WTC11 (cell line): ENCODE measurements around the gene LARP7. TPM values are rescaled to one million over a fixed set of nuclear protein-coding genes. Genes with fewer than 3 reads are reported as not detected.

Source experiments
- ATAC-seq: fragments of 200-7000 bp; cut with Tn5 transposase; 2 replicates; pipeline ENCODE4 v1.10.0; 2021; ENCODE audit warnings: mild to moderate bottlenecking, moderate library complexity
- CTCF ChIA-PET: fragments of 300-600 bp; sonication (Branson Sonifier 250); formaldehyde crosslinking; loops from one replicate; lab custom pipeline; 2021; ENCODE audit warnings: antibody characterized with exemption; lab: Charles Lee
- POLR2A ChIA-PET: fragments of 350-600 bp; sonication (Branson Sonifier 250); formaldehyde crosslinking; loops from one replicate; lab custom pipeline; 2021; ENCODE audit warnings: antibody characterized with exemption; lab: Charles Lee
- DNase-seq: peaks from one replicate; pipeline ENCODE4 v3.0.0; 2021; ENCODE audit warnings: low spot score
- H3K27ac Mint-ChIP-seq: 2 replicates; pipeline ENCODE4 v1.8.0; 2021; ENCODE audit warnings: mixed read lengths
- H3K27me3 Mint-ChIP-seq: 2 replicates; pipeline ENCODE4 v1.8.0; 2021; ENCODE audit warnings: low read depth, mild to moderate bottlenecking, moderate library complexity, mixed read lengths
- H3K36me3 Mint-ChIP-seq: 2 replicates; pipeline ENCODE4 v1.8.0; 2021; ENCODE audit warnings: mixed read lengths
- H3K4me1 Mint-ChIP-seq: 2 replicates; pipeline ENCODE4 v1.8.0; 2022; ENCODE audit warnings: mixed read lengths
- H3K4me3 Mint-ChIP-seq: 2 replicates; pipeline ENCODE4 v1.8.0; 2021; ENCODE audit warnings: mild to moderate bottlenecking, moderate library complexity, mixed read lengths
- H3K9me3 Mint-ChIP-seq: 2 replicates; pipeline ENCODE4 v1.8.0; 2021; ENCODE audit warnings: mixed read lengths
- AFF4 ChIP-seq: sonication (generic); formaldehyde crosslinking; IDR thresholded peaks from 2 replicates; pipeline ENCODE4 v1.8.1; 2023; ENCODE audit warnings: mild to moderate bottlenecking, missing genetic modification reagents, borderline replicate concordance
- ATF1 ChIP-seq: sonication (generic); formaldehyde crosslinking; IDR thresholded peaks from 2 replicates; pipeline ENCODE4 v1.8.1; 2023; ENCODE audit warnings: mild to moderate bottlenecking, moderate library complexity, missing genetic modification reagents
- ATF6 ChIP-seq: sonication (generic); formaldehyde crosslinking; IDR thresholded peaks from 2 replicates; pipeline ENCODE4 v1.8.1; 2023; ENCODE audit warnings: mild to moderate bottlenecking, missing genetic modification reagents
- ELF4 ChIP-seq: sonication (generic); formaldehyde crosslinking; IDR thresholded peaks from 2 replicates; pipeline ENCODE4 v1.8.1; 2022; ENCODE audit warnings: low read depth, mild to moderate bottlenecking, moderate library complexity, missing genetic modification reagents
- FOXP4 ChIP-seq: sonication (generic); formaldehyde crosslinking; IDR thresholded peaks from 2 replicates; pipeline ENCODE4 v1.8.0; 2022; ENCODE audit warnings: mild to moderate bottlenecking, missing genetic modification reagents
- HMGA2 ChIP-seq: fragments of 250-450 bp; sonication (Bioruptor Pico); IDR thresholded peaks from 2 replicates; pipeline ENCODE4 v1.4.0; 2021; ENCODE audit warnings: mild to moderate bottlenecking, moderate library complexity
- JUN ChIP-seq: sonication (generic); formaldehyde crosslinking; IDR thresholded peaks from 2 replicates; pipeline ENCODE4 v1.8.0; 2023; ENCODE audit warnings: mild to moderate bottlenecking, missing genetic modification reagents
- KAT7 ChIP-seq: sonication (generic); formaldehyde crosslinking; IDR thresholded peaks from 2 replicates; pipeline ENCODE4 v1.8.1; 2023; ENCODE audit warnings: missing genetic modification reagents, mild to moderate bottlenecking, borderline replicate concordance
- MAX ChIP-seq: sonication (generic); formaldehyde crosslinking; IDR thresholded peaks from 2 replicates; pipeline ENCODE4 v1.8.0; 2022; ENCODE audit warnings: mild to moderate bottlenecking, missing genetic modification reagents
- NR1H2 ChIP-seq: sonication (generic); formaldehyde crosslinking; IDR thresholded peaks from 2 replicates; pipeline ENCODE4 v1.9.0; 2021; ENCODE audit warnings: mild to moderate bottlenecking, moderate library complexity, missing genetic modification reagents
- NR2C2 ChIP-seq: sonication (generic); formaldehyde crosslinking; IDR thresholded peaks from 2 replicates; pipeline ENCODE4 v1.8.0; 2022; ENCODE audit warnings: mild to moderate bottlenecking, missing genetic modification reagents
- NR3C1 ChIP-seq: sonication (generic); formaldehyde crosslinking; conservative IDR thresholded peaks from 2 replicates; pipeline ENCODE4 v1.8.1; 2023; ENCODE audit warnings: low read depth, mild to moderate bottlenecking, missing genetic modification reagents
- PRRX2 ChIP-seq: fragments of 250-450 bp; sonication (Bioruptor Pico); IDR thresholded peaks from 2 replicates; pipeline ENCODE4 v1.8.0; 2021; ENCODE audit warnings: mild to moderate bottlenecking
- RELA ChIP-seq: sonication (generic); formaldehyde crosslinking; IDR thresholded peaks from 2 replicates; pipeline ENCODE4 v1.8.1; 2022; ENCODE audit warnings: missing genetic modification reagents, mild to moderate bottlenecking, borderline replicate concordance
- SP1 ChIP-seq: sonication (generic); formaldehyde crosslinking; conservative IDR thresholded peaks from 2 replicates; pipeline ENCODE4 v1.8.1; 2022; ENCODE audit warnings: missing genetic modification reagents
- TEAD4 ChIP-seq: sonication (generic); formaldehyde crosslinking; IDR thresholded peaks from 2 replicates; pipeline ENCODE4 v1.8.0; 2022; ENCODE audit warnings: mild to moderate bottlenecking, missing genetic modification reagents
- USF1 ChIP-seq: sonication (generic); formaldehyde crosslinking; IDR thresholded peaks from 2 replicates; pipeline ENCODE4 v1.8.0; 2022; ENCODE audit warnings: mild to moderate bottlenecking, missing genetic modification reagents
- USF2 ChIP-seq: sonication (generic); formaldehyde crosslinking; IDR thresholded peaks from 2 replicates; pipeline ENCODE4 v1.8.1; 2023; ENCODE audit warnings: mild to moderate bottlenecking, missing genetic modification reagents, moderate library complexity
- ZNF232 ChIP-seq: sonication (generic); formaldehyde crosslinking; IDR thresholded peaks from 2 replicates; pipeline ENCODE4 v1.8.0; 2022; ENCODE audit warnings: mild to moderate bottlenecking, missing genetic modification reagents
- ZNF423 ChIP-seq: fragments of 250-450 bp; sonication (Bioruptor Pico); IDR thresholded peaks from 2 replicates; pipeline ENCODE4 v2.1.2; 2022; ENCODE audit warnings: mild to moderate bottlenecking, moderate library complexity
- total RNA-seq: library from RNA; stranded (reverse); gene quantifications from 3 replicates; pipeline ENCODE4 v1.2.3, GENCODE V29; 2021

Gene LARP7
- total RNA-seq, 1 experiment from 2014 or later = 46.2 TPM

GRCh38 chr4:112651641-112652040, 14.7 kb downstream of the LARP7 start (continued):
- TF ChIP-seq AFF4 (CRISPR knock-in tag) (no peak), ATF6 (CRISPR knock-in tag) (no peak), KAT7 (CRISPR knock-in tag) (no peak), JUN (CRISPR knock-in tag) (no peak)

- peak; percentile 24 for ATAC-seq
- H3K4me3 Mint-ChIP-seq = peak overlapping the region; percentile 51
- peaks cover 66% of the 10 kb centered on the region for H3K4me1 Mint-ChIP-seq
- H3K27ac Mint-ChIP-seq = peak overlapping the region; percentile 98
- ChIA-PET POLR2A (interaction anchor here (0.8 to 2.1 kb wide), 3 partner anchors 53 to 113 kb away, joined by 3 to 14 read pairs (median 5); no protein-coding TSS in a partner anchor), CTCF (interaction anchor here (0.6 to 2.2 kb wide), 6 partner anchors 15 to 113 kb away, joined by 3 to 39 read pairs (median 4); no protein-coding TSS in a partner anchor)
- H3K27me3 Mint-ChIP-seq = peaks cover under 1% of the 10 kb centered on the region
- no peaks in the 10 kb centered on the region for H3K9me3 Mint-ChIP-seq
- DNase-seq = peak; percentile 39
- peaks cover 32% of the 10 kb centered on the region for H3K36me3 Mint-ChIP-seq
- TF ChIP-seq ZNF423 (CRISPR knock-in tag) = peak; percentile 64; the same call in 1 of the 2 replicates
- no peak for TF ChIP-seq ZNF232 (CRISPR knock-in tag)
- no peak for TF ChIP-seq NR2C2 (CRISPR knock-in tag)
- no peak for TF ChIP-seq NR1H2 (CRISPR knock-in tag)
- no peak for TF ChIP-seq USF2 (CRISPR knock-in tag)
- peak; percentile 85; the same call in 1 of the 2 replicates for TF ChIP-seq TEAD4
- TF ChIP-seq USF1 (CRISPR knock-in tag) = no peak
- no peak for TF ChIP-seq RELA (CRISPR knock-in tag)
- TF ChIP-seq SP1 (CRISPR knock-in tag) = no peak
- no peak for TF ChIP-seq ELF4 (CRISPR knock-in tag)
- TF ChIP-seq NR3C1 (CRISPR knock-in tag) = no peak
- TF ChIP-seq FOXP4 (CRISPR knock-in tag) = no peak
- TF ChIP-seq HMGA2 (CRISPR knock-in tag) = no peak
- TF ChIP-seq ATF1 (CRISPR knock-in tag) = no peak
- TF ChIP-seq PRRX2 (CRISPR knock-in tag) = no peak
- TF ChIP-seq MAX (CRISPR knock-in tag) = no peak
- no peak for TF ChIP-seq AFF4 (CRISPR knock-in tag)
Measured at GRCh38 chr4:112652216-112652615, 15.3 kb downstream of the LARP7 start.
